ENCODE results near the gene MAD1L1.
"Not testable (repeated sequence)": the region's sequence is repeated elsewhere in the genome, so short reads cannot be mapped to it uniquely, and the experiment has no call there.

MAD1L1 gene

GRCh38 chr7:2232766-2233520 is at the start of gene MAD1L1:
MAD1L1 (minus strand) TSS chr7:2232945; CDS start chr7:2230133, 2,812 bp downstream.
- DNase-seq = peak; percentile 66

DNA sequence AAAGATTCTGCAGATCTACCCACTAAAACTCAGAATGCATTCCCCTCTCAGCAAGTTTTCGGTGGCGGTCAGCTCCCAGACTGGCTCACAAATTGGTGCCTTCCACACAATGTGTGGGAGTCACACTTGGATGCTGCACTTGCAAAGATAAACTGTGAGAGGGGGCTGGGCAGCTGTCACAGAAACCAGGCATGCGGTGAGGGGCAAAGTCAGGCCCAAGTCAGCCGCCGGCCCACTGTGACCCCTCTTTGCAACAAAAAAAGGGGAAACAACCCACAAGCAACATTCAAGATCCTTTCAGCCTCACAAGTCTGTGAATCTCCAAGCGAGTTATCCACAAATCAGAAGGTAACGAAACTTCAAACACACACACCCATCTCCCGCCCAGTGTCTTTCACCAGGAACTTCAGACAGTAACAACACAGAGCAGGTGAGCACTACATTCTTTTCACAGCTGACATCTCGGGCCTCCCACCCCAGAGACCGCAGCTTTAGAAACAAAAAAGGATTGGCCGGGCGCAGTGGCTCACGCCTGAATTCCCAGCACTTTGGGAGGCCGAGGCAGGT is 49.5 kb upstream of the MAD1L1 start:
- DNase-seq = no peak

DNA sequence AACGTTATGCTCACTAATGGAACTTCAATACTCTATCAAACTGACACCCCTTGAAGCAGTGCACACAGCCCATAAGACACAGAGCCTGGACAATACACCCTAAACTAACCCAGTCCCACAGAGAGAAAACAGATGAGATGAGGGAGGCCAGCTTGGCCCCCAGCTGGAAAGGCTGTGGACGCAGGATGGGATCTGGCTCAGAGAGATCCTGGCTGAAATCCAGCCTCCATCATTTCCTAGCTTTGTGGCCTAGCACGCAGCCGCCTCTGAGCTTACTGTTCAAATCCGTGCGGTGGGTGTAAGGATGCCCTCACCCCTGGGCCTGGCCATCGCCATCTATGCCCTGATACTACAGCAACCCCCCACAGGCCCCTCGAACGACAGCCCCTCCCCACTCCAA is 48.8 kb upstream of the MAD1L1 start:
- DNase-seq = no peak

- DNase-seq = no peak
Observed at GRCh38 chr7:2280424-2280823, 47.7 kb upstream of the MAD1L1 start.

GRCh38 chr7:2279896-2280295 is 47.2 kb upstream of the MAD1L1 start:
- no peak for DNase-seq

- no peak for DNase-seq
Observed at GRCh38 chr7:2278026-2278425, 45.3 kb upstream of the MAD1L1 start.

DNA sequence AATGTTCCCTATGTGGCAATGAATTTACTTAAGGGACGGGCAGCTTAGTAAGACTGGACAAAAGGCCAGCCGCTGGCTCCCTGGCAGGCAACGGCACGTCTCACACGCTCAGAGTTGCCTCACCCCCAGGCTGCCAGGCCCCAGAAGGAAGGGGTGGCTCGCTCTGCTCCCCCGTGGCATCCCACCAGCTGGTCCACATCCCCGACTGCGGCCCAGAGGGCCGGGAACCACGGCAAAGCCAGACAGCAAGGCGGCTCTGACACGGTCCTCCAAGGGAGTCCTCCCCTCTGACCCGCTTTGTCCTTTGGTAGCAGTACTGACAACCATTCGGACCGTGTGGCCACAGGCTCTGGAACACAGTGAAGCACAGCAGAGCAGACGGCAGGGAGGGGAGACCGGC is 43.4 kb upstream of the MAD1L1 start:
- DNase-seq = no peak

GRCh38 chr7:2275101-2275500 is 42.4 kb upstream of the MAD1L1 start:
- DNase-seq = no peak

DNA sequence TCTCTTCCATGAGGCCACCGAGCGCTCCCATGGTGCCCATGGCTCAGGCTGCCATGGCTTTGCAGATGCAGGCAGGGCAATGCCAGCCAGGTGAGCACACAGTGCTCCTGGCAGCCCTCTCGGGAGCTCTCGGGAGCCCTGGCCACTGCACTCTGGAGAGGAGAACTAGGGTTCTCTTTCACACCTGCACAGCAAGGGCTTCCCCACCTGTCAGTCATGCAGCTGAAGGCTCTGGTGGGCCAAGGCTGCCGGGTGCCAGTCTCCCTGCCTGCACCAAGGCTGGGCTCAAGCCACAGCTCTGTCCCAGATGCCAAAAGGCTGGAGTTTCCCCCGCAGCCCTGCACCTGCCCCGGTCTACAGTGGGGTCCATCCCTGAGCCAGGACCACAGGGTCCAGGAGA is 41.9 kb upstream of the MAD1L1 start:
- no peak for DNase-seq

DNA sequence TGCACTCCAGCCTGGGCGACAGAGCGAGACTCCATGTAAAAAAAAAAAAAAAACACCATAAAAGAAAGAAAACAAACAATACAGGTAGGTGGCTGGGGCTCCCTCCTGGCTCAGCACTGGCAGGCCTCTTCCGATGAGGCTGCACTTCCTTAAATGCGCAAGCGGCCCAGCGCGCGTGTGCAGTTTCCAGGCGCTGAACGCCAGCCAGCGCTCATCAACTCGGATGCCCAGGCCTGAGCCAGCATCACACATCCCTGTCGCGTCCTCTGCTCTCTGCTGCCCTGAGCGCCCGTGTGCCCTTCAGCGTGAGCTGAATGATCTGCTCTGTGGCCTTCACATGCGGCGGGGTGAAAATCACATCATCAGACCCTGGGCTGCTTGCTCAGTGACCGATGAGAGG is 41.1 kb upstream of the MAD1L1 start:
- DNase-seq = no peak

GRCh38 chr7:2272031-2272430 is 39.3 kb upstream of the MAD1L1 start:
- no peak for DNase-seq

DNA sequence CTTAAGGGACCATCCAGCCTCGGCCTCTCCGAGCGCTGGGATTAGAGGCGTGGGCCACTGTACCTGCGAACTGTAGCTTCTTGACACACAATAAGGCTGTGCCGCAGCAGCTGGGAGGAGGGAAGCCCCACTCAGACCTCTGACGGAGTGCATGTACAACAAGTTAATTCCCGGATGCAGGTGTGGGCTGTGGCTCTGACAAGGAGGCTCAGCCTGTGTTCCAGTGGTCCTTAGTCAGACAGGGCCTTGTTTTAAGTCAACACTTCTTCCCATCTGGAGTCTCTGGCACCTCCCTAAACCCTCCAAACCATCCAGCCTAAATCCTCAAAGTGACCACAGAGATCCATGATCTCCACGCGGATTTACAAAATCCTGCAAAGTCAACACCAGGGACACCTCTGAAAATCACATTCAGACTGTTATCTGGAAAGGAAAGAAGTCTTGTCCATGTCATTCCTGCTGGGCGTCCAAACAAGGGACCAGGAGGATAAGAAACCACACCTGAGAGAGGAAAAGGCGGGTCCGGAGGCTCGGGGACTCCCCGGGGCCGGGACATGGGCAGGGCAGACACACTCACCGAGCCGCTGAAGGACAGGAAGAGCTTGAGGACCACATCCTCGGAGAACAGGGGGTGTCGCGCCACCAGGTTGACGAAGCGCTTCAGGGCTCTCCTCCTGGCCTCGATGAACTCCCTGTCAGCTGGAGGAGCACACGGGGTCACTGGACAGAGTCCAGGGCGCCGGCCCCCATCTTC is 38.7 kb upstream of the MAD1L1 start:
- no peak for DNase-seq

GRCh38 chr7:2270495-2270894 is 37.8 kb upstream of the MAD1L1 start:
- no peak for DNase-seq

DNA sequence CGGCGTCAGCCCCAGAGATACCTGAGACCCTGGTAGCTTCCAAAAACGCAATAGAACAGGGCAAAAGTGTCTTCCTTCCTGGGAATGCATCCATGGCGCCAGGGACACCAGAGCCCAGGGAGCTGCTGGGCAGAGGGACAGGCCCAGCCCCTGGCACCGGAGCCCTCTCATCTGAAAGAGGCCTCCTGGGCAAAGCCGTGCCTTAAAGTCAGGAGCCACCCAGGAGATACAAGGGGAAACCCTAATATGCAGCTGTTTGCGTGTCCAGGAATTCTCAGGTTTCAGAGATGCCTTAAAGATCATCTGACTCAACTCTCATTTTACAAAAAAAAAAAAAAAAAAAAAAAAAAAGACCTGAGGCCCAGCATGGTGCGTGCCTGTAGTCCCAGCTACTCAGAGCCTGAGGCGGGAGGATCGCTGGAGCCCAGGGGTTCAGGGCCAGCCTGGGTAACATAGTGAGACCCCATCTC is 37.3 kb upstream of the MAD1L1 start:
- DNase-seq = no peak

- not testable (repeated sequence) for DNase-seq
Observed at GRCh38 chr7:2269089-2269990, 36.6 kb upstream of the MAD1L1 start.

DNA sequence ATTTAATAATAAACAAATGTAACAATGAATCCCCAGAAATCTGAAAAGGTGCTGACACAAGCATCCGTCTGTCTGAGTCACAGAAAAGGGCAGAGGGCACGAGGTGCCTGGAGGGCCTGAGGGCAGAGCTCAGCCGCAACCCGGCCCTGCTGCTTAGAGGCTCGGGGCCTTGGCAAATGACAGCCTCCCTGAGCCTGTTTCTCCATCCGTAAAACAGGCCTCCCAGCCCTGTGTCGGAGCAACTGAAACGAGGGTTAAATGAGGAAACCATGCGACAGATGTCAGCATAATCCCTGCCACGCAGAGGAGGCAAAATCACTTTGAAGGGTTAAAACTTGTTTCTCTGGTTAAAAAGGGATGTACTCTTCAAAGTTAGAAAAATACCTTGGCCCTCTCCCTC is 34.2 kb upstream of the MAD1L1 start:
- no peak for DNase-seq

DNA sequence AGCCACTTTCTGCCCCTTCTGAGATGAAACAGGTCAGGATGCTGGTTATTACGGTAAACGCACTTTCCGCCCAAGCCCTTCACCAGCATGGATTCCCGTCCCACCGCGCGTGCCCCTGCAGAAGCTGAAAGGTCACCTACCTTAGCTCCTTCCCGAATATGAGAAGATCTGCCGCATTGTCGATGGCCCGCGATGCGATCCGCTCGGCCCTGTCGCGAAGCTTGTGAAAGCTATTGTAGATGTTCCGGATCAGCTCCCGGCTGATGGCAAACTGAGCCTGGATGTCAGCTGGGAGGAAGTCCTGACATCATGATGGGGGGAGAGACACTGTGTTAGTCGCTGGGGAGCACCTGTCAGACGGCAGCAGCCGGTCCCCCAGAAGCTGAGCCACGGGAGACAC is 31.4 kb upstream of the MAD1L1 start:
- no peak for DNase-seq

- DNase-seq = no peak
Observed at GRCh38 chr7:2263176-2263575, 30.4 kb upstream of the MAD1L1 start.

DNA sequence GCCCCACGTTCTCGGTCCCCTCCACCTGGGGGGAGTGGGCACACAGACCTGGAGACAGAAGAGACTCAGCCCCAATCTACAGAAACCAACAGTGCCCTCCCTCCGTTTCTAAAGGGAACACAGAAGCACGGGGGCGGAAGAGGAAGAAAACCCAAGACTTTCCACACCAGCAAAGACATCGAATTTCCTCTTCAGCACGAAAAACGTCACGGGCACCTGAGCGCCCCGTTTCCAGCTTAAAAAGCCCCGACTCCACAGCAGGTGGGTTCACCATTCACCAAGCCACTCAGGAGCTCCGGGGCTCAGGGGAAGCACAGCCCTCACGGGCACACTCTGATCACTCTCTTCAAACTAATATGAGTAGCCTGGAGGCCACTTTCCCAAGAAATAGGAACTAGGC is 28.9 kb upstream of the MAD1L1 start:
- DNase-seq = no peak

DNA sequence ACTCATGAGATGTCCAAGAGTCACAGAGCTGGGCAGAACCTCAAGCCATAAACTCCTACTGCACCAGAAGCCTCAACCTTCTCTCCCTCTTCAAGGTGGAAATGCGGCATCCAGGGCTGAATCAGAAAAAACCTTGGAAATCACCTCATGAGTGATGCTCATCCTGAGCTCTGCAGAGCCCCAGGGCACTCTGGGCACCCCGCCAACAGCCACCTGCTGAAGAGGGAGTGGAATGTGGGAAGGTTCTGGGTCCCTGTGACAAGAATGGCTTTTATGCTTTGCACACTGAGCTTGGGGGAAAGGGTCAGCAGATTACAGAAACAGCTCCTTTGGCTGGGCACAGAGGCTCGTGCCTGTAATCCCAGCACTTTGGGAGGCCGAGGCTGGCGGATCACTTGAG is 28.1 kb upstream of the MAD1L1 start:
- no peak for DNase-seq

DNA sequence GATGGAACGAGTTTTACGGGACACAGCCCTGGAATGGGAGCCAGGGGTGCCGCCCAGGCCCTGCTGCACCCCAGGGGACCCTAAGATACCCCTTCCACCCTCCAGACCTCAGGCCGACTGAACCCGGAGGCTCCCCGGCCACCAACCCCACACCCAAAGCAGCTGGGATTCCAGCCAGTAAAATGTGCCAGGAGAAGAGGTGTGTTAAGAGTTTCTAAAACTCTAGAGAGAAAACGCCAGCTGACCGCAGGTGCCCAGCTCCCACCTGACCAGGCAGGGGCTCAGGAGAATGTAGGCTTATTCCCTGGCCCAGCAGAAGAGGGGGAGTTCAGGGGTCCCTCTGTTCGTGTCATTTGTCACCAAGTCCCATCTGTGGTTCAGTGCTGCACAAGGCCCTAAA is 26.7 kb upstream of the MAD1L1 start:
- DNase-seq = no peak

GRCh38 chr7:2258661-2259365 is 26.1 kb upstream of the MAD1L1 start:
- DNase-seq = no peak

All from NK-92 treated with Interleukin-12 subunit alpha and Interleukin-12 subunit beta, amount 100 ng/mL, for 24 hours (cell line).